Stomach (tissue), 4 donors: ENCODE measurements around the gene CPE.

ENCODE experiments used
- EP300 ChIP-seq: sonication (generic); formaldehyde crosslinking; IDR thresholded peaks from one replicate; pipeline ENCODE4 v1.6.1; 2017; ENCODE audit warnings: antibody characterized with exemption
- POLR2A ChIP-seq, 4 donors: fragments of 450-650 bp; IDR thresholded peaks; one replicate each; pipeline ENCODE4 v1.6.1; 2016; ENCODE audit warnings: antibody characterized with exemption in 4 of 4, control low read depth in 2 of 4, mild to moderate bottlenecking in 1 of 4, moderate library complexity in 1 of 4
- POLR2AphosphoS5 ChIP-seq, 3 donors: sonication (generic); formaldehyde crosslinking; IDR thresholded peaks; one replicate each; pipeline ENCODE4 v1.6.1; 2016; ENCODE audit warnings: antibody characterized with exemption in 3 of 3
- TF ChIP-seq, protein P1 (sequence below), 7 experiments: fragments of 450-650 bp in 4 of 7; fragments of 200-600 bp in 3 of 7; sonication (generic) in 3 of 7; IDR thresholded peaks; one replicate each; pipeline ENCODE4 v1.5.1; 2016 to 2019; ENCODE audit warnings: antibody characterized with exemption in 7 of 7, control low read depth in 2 of 7, mild to moderate bottlenecking in 1 of 7

DNA sequence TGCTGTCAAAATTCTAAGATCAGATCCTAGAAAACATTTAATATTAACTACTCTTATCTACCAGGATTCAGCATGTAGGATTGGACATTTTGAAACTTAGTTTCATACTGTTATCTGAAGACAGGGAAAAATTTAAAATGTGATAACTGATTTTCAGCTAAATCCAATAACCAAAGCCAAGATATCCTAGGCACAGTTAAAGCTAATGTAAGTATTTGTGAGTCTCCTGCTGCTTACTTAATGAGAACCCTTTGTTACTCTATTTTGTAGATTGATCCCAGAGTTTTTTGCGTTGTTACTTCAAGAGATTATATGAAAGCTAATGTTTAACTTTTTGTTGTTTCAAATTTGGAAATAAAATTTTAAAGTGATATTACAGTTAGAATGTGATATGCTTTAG lies 2.0 kb downstream of the CPE start:
- TF ChIP-seq, protein P1, sequence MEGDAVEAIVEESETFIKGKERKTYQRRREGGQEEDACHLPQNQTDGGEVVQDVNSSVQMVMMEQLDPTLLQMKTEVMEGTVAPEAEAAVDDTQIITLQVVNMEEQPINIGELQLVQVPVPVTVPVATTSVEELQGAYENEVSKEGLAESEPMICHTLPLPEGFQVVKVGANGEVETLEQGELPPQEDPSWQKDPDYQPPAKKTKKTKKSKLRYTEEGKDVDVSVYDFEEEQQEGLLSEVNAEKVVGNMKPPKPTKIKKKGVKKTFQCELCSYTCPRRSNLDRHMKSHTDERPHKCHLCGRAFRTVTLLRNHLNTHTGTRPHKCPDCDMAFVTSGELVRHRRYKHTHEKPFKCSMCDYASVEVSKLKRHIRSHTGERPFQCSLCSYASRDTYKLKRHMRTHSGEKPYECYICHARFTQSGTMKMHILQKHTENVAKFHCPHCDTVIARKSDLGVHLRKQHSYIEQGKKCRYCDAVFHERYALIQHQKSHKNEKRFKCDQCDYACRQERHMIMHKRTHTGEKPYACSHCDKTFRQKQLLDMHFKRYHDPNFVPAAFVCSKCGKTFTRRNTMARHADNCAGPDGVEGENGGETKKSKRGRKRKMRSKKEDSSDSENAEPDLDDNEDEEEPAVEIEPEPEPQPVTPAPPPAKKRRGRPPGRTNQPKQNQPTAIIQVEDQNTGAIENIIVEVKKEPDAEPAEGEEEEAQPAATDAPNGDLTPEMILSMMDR (IDR thresholded peaks at IDR 0.05): no peak
- TF ChIP-seq EP300 (no peak), POLR2A (IDR thresholded peaks at IDR 0.05) (no peak), POLR2AphosphoS5 (IDR thresholded peaks at IDR 0.05) (no peak)
